ENCODE measurements around the gene ZNF608.
A peak's percentile ranks its signal among the peaks of the same experiment; 100 is the strongest.

Gene ZNF608, protein sequence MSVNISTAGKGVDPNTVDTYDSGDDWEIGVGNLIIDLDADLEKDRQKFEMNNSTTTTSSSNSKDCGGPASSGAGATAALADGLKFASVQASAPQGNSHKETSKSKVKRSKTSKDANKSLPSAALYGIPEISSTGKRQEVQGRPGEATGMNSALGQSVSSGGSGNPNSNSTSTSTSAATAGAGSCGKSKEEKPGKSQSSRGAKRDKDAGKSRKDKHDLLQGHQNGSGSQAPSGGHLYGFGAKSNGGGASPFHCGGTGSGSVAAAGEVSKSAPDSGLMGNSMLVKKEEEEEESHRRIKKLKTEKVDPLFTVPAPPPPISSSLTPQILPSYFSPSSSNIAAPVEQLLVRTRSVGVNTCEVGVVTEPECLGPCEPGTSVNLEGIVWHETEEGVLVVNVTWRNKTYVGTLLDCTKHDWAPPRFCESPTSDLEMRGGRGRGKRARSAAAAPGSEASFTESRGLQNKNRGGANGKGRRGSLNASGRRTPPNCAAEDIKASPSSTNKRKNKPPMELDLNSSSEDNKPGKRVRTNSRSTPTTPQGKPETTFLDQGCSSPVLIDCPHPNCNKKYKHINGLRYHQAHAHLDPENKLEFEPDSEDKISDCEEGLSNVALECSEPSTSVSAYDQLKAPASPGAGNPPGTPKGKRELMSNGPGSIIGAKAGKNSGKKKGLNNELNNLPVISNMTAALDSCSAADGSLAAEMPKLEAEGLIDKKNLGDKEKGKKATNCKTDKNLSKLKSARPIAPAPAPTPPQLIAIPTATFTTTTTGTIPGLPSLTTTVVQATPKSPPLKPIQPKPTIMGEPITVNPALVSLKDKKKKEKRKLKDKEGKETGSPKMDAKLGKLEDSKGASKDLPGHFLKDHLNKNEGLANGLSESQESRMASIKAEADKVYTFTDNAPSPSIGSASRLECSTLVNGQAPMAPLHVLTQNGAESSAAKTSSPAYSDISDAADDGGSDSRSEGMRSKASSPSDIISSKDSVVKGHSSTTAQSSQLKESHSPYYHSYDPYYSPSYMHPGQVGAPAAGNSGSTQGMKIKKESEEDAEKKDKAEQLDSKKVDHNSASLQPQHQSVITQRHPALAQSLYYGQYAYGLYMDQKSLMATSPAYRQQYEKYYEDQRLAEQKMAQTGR (N-terminal part only)

DNA sequence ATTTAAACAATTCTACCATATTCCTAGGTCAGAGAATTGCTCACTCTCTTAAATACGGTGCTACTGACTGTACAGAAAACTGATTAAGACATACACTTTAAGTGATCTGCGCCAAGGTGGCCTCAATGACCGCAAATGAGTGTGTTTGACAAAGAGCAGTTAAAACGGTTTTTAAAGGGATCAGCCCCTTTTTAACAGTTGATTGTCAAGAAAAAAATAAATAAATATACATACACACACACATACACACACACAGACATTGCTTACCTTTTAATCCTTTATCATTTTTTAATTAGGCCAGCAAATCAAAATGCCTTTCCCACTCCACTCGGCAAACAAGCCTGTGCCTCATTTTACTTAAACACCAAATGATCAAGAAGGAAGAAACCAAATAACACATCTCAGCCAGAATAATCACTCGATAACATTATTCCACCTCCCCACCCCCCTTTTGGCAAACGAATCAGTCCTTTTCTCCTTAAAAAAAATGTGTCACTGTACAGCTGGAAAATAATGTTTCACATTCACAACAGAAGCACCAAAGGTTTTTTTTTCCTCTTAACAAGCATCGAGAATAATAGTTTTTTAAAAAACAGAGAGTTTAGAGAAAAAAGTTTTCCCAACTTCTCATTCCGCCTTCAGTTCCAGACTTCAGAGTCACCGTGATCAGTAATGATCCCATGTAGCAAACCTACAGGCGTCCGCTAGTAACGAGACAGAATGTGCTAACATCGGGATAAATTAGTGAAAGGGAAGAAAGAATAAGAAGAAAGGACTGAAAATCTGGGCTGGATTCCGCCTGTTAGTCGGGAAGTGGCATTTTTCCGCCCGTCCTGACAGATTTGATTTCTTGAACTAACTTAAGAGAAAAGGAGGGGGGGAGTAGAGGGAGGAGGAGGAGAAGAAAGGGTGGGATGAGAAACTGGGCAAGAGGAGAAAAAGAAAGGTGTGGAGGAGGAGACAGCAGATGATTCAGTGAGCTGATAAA is at the start of gene ZNF608:
Gene ZNF608 (minus strand): TSS at position 712 of the 988 bp plus-strand sequence. CDS start 1,650 bp downstream, outside the sequence.
- TF ChIP-seq GATA2 (IDR thresholded peaks at IDR 0.05; ENCODE audit: low read depth, low read length) = 0 out of 2 replicates have a peak, but pooled peaks have one; percentile 26
- TF ChIP-seq GATA3 (IDR thresholded peaks at IDR 0.05; ENCODE audit: low read depth, low read length) = no peak

DNA sequence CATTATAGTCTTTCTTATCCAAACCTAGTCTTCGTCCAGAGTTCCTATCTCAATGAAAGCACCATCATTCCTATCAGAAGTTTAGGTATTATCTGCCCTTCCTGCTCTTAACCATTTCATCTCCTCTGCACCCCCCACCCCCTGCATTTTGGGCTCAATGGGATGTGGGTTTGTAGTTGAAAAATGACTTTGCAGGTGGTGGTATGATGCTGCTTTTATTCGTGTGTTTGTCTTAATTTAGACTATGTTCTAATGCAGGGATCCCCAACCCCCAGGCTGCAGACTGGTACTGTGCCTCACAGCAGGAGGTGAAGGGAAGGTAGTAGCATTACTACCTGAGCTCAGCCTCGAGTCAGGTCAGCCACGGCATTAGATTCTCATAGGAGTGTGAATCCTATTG is 49.4 kb upstream of the ZNF608 start:
- TF ChIP-seq GATA2 (IDR thresholded peaks at IDR 0.05; ENCODE audit: low read depth, low read length) (no peak), GATA3 (IDR thresholded peaks at IDR 0.05; ENCODE audit: low read depth, low read length) (no peak)

DNA sequence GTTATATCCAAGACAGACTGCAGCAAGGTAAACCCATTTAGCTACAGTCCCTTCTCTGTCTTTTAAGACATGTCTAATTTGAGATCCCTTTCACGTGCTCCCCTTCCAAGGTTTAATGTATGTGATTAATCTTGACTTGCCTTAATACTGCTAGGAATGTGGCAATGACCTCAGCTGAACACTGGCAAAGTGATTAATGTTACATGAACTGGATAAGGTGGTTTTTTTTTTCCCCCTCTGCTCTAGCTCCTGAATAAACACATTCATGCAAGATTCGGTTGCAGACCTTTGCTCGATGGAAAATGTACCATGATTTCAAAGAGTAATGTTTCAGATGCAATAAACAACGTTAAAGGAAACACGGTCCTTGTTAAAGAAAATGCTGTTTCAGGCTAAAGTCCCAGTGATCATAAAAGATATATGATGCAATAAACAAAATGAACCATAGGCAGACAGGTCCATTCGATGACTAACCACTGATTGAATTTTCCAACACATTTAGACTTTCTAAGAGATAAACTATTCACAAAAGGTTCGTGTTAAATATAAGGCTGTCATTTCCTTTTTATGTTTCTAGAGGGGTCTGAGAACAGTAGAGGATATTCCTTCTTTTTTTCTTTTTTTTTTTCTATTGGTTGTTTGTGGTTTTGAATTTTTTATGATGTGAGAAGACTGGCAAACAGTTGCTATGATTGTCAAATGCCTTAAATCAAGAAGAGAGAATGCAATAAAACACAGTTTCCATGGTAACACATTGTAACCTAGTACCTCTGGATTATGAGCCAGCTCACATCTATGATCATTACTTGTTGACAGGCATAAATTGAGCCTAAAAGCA is 44.7 kb upstream of the ZNF608 start:
- TF ChIP-seq GATA2 (IDR thresholded peaks at IDR 0.05; ENCODE audit: low read depth, low read length) = no peak

DNA sequence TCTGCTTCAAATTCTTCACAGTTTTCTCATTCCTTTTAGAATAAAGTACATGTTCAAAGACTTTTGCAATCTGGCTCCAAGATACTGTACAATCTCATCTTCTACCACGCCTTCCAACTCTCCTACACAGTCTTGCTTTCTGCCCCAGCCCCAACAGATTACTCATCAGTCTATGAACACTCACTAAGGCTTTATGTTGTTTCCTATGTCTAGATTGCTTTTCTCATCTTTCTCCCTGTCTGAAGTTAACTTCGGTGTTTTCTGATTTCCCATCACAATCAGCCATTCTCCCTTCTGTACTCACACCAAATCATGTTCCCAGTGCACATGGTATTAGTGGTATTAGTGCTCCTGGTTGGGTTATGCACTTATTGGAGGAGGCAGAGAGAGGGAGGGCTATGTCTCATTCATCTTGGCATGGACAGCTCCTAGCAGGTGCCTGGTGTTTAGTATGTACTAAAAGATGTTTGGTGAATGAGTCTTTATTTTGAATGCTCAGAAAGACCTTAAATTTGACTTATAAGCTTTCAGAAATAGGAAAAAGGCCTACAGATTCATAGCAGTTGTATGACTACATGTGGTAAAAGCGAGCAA is 44.0 kb upstream of the ZNF608 start:
- TF ChIP-seq GATA2 (IDR thresholded peaks at IDR 0.05; ENCODE audit: low read depth, low read length) = no peak
- TF ChIP-seq GATA3 (IDR thresholded peaks at IDR 0.05; ENCODE audit: low read depth, low read length) = no peak

DNA sequence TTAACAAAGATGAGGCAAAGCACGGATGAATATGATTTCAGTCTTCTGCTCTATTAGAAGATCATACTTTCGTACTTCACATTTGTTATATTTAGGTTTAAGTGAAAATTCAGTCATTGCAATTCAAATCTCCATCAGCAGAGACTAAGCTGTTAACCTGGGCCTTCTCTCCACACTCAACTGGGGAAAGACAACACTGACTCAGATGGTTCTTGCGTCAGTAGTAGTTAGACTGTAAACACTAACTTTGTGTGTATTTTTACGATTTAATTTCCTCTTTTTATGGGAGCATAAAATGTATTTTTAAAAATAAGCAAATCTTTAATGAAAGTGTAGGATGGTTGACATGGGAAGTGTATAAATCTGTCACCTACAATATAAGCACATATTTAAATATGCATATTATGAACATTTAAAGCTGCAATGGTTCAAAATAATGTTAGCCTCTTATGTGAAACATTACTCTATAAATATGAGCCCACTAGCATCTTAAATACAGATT is 42.7 kb upstream of the ZNF608 start:
- TF ChIP-seq GATA3 (IDR thresholded peaks at IDR 0.05; ENCODE audit: low read depth, low read length) (no peak), GATA2 (IDR thresholded peaks at IDR 0.05; ENCODE audit: low read depth, low read length) (no peak)

DNA sequence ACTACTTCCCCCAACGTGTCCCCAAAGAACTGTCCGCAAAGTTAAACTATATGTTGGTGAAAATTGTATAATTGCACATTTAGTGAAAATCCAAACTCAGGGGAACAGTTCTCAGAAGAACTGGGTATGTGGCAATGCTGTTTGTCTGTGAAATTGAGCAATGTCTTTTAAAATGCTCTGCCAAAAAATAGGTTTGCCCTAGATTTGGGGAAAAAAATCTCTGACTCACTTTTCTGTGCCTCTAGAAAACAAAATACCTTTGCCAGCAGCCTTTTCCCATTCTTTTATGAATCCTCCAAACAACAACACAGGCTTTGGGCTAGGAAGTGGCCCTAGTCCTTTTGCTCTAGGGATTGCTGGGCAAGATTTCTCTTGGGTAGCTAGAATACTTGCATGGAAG is 37.4 kb upstream of the ZNF608 start:
- TF ChIP-seq GATA3 (IDR thresholded peaks at IDR 0.05; ENCODE audit: low read depth, low read length) (no peak), GATA2 (IDR thresholded peaks at IDR 0.05; ENCODE audit: low read depth, low read length) (no peak)

DNA sequence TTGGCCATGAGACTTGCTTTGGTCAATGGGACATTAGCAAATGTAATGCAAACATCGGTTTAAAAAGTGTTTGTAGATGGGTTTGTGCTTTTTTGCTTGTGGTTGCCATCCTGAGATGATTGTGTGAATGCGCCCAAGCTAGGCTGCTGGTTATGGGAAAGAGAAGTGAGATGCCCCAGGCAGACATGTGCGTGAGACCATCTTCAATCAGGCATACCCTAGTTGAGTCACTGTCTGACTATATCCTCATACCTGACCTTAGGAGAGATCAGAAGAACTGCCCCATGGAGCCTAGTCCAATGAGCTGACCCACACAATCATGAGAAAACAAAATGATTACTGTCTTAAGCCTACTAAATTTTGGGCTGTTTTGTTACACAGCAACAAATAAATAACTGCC is 36.8 kb upstream of the ZNF608 start:
- TF ChIP-seq GATA2 (IDR thresholded peaks at IDR 0.05; ENCODE audit: low read depth, low read length) (no peak), GATA3 (IDR thresholded peaks at IDR 0.05; ENCODE audit: low read depth, low read length) (no peak)

DNA sequence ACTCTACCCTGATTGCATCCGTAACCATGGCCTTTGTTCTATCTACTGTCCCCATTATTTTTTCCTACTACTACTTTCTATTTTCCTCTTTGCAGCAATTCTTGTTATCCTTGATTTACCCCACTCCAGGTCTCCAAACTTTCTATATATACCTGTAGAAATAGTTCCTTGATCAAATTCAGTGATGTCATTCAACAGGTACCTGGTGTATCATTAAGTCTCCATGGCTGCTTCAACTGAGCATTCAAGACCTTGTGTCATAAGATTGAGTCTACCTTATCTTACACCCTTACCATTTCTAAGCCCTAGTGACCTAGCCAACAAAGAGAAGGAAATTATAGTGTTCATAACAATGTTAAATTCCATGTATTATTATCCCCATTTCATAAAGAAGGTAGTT is 35.8 kb upstream of the ZNF608 start:
- TF ChIP-seq GATA3 (IDR thresholded peaks at IDR 0.05; ENCODE audit: low read depth, low read length) = no peak
- no peak for TF ChIP-seq GATA2 (IDR thresholded peaks at IDR 0.05; ENCODE audit: low read depth, low read length)

DNA sequence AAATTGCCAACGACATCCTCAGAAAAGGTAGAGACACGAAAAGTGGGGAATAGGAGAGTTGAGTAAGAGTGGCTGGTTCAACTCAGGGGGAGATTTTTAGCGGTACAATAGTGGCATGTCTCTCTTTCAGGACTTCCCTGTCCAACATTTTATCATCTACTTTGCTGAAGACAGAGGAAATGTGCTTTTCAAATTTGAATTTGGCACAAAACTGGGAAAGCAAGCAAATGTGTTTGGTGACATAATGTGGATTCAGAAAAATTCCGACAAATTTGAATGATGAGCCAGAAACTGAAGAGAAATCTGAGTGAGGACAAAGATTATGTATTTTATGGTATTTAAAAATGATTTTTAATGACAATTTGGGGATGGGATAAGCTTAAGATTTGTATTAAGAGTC is 33.6 kb upstream of the ZNF608 start:
- TF ChIP-seq GATA2 (IDR thresholded peaks at IDR 0.05; ENCODE audit: low read depth, low read length) (no peak), GATA3 (IDR thresholded peaks at IDR 0.05; ENCODE audit: low read depth, low read length) (no peak)

DNA sequence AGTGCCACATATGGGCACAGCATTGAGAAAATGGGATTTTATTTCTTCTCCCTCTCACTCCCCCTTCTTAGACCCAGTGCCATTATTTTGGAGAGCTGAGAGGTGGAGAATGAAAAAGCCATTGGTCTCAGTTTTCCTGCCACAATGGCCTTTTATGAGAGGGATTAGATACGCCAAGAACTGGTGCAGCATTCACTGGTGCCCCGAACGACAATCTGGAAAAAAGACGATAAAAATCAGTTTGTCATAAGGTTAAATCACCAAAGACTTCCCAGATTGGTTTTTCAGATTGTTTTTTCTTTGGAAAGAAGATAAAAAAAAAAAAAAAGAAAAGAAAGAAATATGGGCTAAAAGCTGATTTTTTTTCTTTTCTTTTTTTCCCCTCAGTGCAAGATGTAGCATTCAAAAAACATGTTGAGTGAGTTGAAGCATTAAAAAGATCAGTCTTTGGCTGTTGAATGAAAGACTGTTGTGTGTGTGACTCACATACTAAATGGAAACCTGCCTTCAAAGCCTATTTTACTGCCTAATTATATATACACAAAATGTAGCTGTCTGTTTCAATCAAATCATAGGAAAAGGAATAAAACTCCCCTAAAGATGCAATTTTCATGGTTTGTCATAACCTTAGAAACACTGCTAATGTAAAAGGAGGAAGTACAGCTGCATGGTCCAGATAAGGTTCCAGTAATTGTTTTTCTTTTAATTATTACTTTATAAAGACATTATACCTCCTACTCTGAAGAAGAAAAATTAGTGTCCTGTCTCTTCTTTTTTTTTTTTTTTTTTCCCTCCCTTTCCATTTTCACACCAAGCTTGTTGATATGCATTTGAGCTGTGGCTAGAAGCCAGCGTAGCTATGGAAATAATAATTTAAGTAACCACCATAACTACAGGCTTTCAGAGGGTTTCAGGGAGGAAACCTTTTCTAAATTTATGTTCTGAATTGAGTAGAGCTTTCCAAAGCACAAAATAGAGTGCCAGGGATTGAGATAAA is 27.2 kb upstream of the ZNF608 start:
- TF ChIP-seq GATA2 (IDR thresholded peaks at IDR 0.05; ENCODE audit: low read depth, low read length) = no peak
- no peak for TF ChIP-seq GATA3 (IDR thresholded peaks at IDR 0.05; ENCODE audit: low read depth, low read length)
